Esophagus muscularis mucosa (tissue), 4 donors: ENCODE measurements around the gene HECTD4. TPM values are rescaled to one million over a fixed set of nuclear protein-coding genes. Genes with fewer than 3 reads are reported as not detected.
A peak's percentile ranks its signal among the peaks of the same experiment; 100 is the strongest.

Experiments used
- DNase-seq: peaks from one replicate; pipeline ENCODE4 v3.0.0-alpha.2; 2017; ENCODE audit errors: extremely low spot score
- H3K27ac ChIP-seq, 4 donors: fragments of 200-600 bp; sonication (generic); replicated peaks in 1 of 4; 1 replicate in 3 of 4; 2 replicates in 1 of 4; pipeline ENCODE4 v1.5.1; 2016 to 2019; ENCODE audit warnings: mild to moderate bottlenecking in 1 of 4
- H3K27me3 ChIP-seq, 4 donors: fragments of 200-600 bp; sonication (generic); one replicate each; pipeline versions ENCODE4 v1.5.1 to v1.6.0; 2016 to 2019
- H3K36me3 ChIP-seq, 4 donors: fragments of 200-600 bp; sonication (generic); one replicate each; pipeline ENCODE4 v1.5.1; 2016 to 2019
- H3K4me1 ChIP-seq, 4 donors: fragments of 200-600 bp; sonication (generic); one replicate each; pipeline ENCODE4 v1.5.1; 2016 to 2019
- H3K4me3 ChIP-seq, 4 donors: fragments of 200-600 bp; sonication (generic); 1 replicate in 2 of 4; 2 replicates in 2 of 4; pipeline ENCODE4 v1.5.1; 2016 to 2019; ENCODE audit warnings: mild to moderate bottlenecking in 4 of 4, moderate library complexity in 1 of 4
- H3K9me3 ChIP-seq, 4 donors: fragments of 200-600 bp; sonication (generic); 1 replicate in 3 of 4; 2 replicates in 1 of 4; pipeline ENCODE4 v1.5.1; 2016 to 2019
- EP300 ChIP-seq: sonication (generic); formaldehyde crosslinking; IDR thresholded peaks from one replicate; pipeline ENCODE4 v1.6.1; 2017; ENCODE audit warnings: antibody characterized with exemption
- POLR2A ChIP-seq: fragments of 450-650 bp; IDR thresholded peaks from one replicate; pipeline ENCODE4 v1.6.1; 2017; ENCODE audit warnings: antibody characterized with exemption, moderate library complexity, mild to moderate bottlenecking, low read depth
- POLR2AphosphoS5 ChIP-seq, 2 donors: sonication (generic); formaldehyde crosslinking; IDR thresholded peaks; one replicate each; pipeline ENCODE4 v1.6.1; 2017; ENCODE audit warnings: antibody characterized with exemption in 2 of 2
- WGBS: methylation state at CpG from one replicate; pipeline ENCODE4 v1.1.5; 2018; 5-methylcytosine and 5-hydroxymethylcytosine counted together
- intact Hi-C: fragments of 100-400 bp; cut with DNase I; formaldehyde crosslinking; loops from one replicate; pipeline ENCODE4 v1.15.1; 2023
- total RNA-seq, 4 donors: library from RNA; depleted of rRNA; stranded (reverse); fragments of >200 nt; gene quantifications; one replicate each; pipeline versions ENCODE4 v1.1.0 to v1.2.1, GENCODE V29; 2016
- TF ChIP-seq, protein P1 (sequence below), 3 experiments: fragments of 200-600 bp in 2 of 3; fragments of 450-650 bp in 1 of 3; sonication (generic) in 2 of 3; IDR thresholded peaks; one replicate each; pipeline ENCODE4 v1.5.1; 2017 to 2019; ENCODE audit warnings: antibody characterized with exemption in 3 of 3, mild to moderate bottlenecking in 2 of 3, moderate library complexity in 1 of 3

Gene HECTD4
- total RNA-seq, 4 donors from 2014 or later: 27.3 to 59.3 (median 44.9) TPM

DNA sequence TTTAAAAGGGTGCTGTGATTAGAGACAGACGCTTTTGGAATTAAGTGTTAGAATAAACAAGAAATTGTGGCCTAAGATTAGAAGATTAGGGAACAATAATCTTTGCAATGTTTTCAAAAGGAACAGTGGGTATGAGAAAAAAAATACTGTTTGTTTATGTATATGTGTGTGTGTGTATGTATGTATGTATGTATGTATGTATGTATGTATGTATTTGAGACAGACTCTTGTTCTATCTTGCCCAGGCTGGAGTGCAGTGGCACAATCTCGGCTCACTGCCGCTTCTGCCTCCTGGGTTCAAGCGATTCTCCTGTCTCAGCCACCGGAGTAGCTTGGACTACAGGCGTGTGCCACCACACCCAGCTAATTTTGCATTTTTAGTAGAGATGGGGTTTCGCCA lies 175.3 kb downstream of the HECTD4 start:
- Histone ChIP-seq H3K4me1 (no peaks in the 10 kb centered on the region), H3K9me3 (no peaks in the 10 kb centered on the region), H3K4me3 (no peak overlapping the region), H3K27ac (no peak overlapping the region), H3K36me3 (peaks cover 77 to 100% (median 93%) of the 10 kb centered on the region in 4 donors), H3K27me3 (no peaks in the 10 kb centered on the region)
- TF ChIP-seq POLR2AphosphoS5 (IDR thresholded peaks at IDR 0.05) (no peak), EP300 (no peak), POLR2A (no peak)
- TF ChIP-seq, protein P1, sequence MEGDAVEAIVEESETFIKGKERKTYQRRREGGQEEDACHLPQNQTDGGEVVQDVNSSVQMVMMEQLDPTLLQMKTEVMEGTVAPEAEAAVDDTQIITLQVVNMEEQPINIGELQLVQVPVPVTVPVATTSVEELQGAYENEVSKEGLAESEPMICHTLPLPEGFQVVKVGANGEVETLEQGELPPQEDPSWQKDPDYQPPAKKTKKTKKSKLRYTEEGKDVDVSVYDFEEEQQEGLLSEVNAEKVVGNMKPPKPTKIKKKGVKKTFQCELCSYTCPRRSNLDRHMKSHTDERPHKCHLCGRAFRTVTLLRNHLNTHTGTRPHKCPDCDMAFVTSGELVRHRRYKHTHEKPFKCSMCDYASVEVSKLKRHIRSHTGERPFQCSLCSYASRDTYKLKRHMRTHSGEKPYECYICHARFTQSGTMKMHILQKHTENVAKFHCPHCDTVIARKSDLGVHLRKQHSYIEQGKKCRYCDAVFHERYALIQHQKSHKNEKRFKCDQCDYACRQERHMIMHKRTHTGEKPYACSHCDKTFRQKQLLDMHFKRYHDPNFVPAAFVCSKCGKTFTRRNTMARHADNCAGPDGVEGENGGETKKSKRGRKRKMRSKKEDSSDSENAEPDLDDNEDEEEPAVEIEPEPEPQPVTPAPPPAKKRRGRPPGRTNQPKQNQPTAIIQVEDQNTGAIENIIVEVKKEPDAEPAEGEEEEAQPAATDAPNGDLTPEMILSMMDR (IDR thresholded peaks at IDR 0.05): no peak
- DNase-seq: no peak
- WGBS: 97% methylated on average over 7 of the region's 7 CpGs
- intact Hi-C loops: no loop called here

DNA sequence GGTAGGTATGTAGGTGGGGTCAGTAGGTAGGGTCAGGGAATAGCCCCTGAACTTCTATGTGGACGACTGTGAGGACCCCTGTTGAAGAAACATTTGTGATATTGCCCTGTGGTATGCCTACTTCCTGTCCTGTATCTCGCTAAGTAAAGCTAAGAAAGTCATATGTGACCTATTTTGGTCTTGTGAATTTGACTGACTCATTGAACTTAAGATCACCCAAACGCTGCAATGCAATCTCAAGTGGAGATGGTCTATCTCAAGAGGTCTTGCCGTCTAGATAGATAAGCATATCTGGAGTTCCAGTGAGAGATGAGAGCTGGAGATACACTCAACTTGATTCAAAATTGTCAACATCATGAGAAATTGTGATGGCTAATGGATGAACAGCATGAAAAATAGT lies 183.1 kb downstream of the HECTD4 start:
- intact Hi-C loops: loop anchor here (10.0 kb wide), 1 partner anchor 186 kb away; the partner anchor contains the start of gene HECTD4

DNA sequence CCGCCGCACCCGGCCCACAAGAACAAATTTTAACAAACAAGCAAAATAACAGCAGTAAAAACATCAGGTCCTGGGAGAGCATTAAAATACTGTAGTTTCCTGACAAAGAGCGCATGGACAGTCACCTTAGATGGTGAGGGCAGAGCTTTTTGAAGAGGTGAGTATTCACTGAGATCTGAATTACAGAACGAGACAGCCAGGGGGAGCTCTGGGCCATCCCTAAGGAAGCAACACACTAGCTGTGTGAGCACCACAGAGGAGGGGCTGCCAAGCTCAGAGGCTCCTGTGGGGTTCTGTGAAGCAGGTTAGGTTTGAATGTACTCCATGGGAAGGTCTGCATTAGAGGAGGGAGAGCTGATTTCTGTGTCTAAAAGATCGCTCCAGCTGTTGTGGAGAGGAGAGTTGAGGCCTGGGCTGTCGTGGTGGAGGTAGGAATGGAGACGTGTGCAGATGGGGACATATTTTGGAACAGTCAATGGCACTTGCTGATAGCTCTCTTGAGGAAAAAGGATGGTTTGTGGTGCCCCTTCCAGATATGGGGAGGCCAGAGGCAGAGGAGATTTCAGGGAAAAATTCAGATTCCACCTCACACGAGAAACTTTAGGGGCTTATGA lies 184.0 kb downstream of the HECTD4 start:
- TF ChIP-seq, protein P1 (IDR thresholded peaks at IDR 0.05): peak; percentile 28 to 53 (median 33)
- no peak for TF ChIP-seq EP300
- TF ChIP-seq POLR2A: no peak
- no peak for TF ChIP-seq POLR2AphosphoS5 (IDR thresholded peaks at IDR 0.05)
- H3K27ac ChIP-seq: no peak overlapping the region
- H3K4me3 ChIP-seq: no peak overlapping the region
- WGBS: 84% methylated on average over 9 of the region's 9 CpGs
- H3K9me3 ChIP-seq: no peaks in the 10 kb centered on the region
- intact Hi-C loops: loop anchor here (10.0 kb wide), 1 partner anchor 187 kb away; the partner anchor contains the start of gene HECTD4
- no peaks in the 10 kb centered on the region for H3K4me1 ChIP-seq
- DNase-seq: no peak
- H3K27me3 ChIP-seq: no peaks in the 10 kb centered on the region
- peaks cover 36 to 99% (median 84%) of the 10 kb centered on the region in 4 donors for H3K36me3 ChIP-seq

More for the DNA sequence above, 183.1 kb downstream of the HECTD4 start:
- Histone ChIP-seq H3K4me3 (no peak overlapping the region), H3K9me3 (no peaks in the 10 kb centered on the region), H3K27me3 (no peaks in the 10 kb centered on the region), H3K36me3 (peaks cover 36 to 99% (median 84%) of the 10 kb centered on the region in 4 donors), H3K4me1 (no peaks in the 10 kb centered on the region), H3K27ac (no peak overlapping the region)
- no peak for DNase-seq
- WGBS: 75% methylated on average over 4 of the region's 4 CpGs
- TF ChIP-seq POLR2A (no peak), POLR2AphosphoS5 (IDR thresholded peaks at IDR 0.05) (no peak)
- TF ChIP-seq, protein P1 (IDR thresholded peaks at IDR 0.05): no peak

DNA sequence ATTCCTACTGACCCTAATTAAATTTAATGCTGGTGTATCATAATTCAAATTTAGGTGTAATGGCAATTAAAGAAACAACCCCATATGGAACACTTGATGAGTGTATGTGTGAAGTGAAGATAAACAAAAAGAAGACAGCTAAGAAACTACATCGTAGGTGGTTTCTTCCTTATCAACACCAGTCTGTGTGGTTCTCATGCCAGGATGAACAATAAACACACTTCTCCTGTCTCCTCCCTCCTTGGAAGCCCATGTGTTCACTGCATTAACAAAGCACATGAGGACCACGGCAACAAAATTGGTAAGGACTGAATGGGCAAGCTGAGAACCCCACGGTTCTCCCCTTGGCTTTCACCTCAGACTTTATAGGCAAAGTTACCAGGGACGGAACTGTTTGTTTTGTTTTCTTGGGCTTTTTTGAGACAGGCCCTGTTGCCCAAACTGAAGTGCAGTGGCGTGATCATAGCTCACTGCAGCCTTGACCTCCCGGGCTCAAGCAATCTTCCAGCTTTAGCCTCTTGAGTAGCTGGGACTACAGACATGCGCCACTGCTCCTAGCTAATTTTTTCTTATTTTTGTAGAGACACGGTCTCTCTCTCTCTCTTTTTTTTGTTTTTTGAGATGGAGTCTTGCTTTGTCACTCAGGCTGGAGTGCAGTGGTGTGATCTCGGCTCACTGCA lies 185.9 kb downstream of the HECTD4 start:
- WGBS: 84% methylated on average over 9 of the region's 9 CpGs
- no peak for DNase-seq
- Histone ChIP-seq H3K9me3 (no peaks in the 10 kb centered on the region), H3K36me3 (peaks cover 43 to 99% (median 93%) of the 10 kb centered on the region in 4 donors), H3K27ac (no peak overlapping the region), H3K27me3 (no peaks in the 10 kb centered on the region), H3K4me3 (no peak overlapping the region), H3K4me1 (peaks cover 1 to 13% (median 9%) of the 10 kb centered on the region in 4 donors)
- TF ChIP-seq POLR2A: no peak
- intact Hi-C loops: loop anchor here (10.0 kb wide), 1 partner anchor 188 kb away; the partner anchor contains the start of gene HECTD4

DNA sequence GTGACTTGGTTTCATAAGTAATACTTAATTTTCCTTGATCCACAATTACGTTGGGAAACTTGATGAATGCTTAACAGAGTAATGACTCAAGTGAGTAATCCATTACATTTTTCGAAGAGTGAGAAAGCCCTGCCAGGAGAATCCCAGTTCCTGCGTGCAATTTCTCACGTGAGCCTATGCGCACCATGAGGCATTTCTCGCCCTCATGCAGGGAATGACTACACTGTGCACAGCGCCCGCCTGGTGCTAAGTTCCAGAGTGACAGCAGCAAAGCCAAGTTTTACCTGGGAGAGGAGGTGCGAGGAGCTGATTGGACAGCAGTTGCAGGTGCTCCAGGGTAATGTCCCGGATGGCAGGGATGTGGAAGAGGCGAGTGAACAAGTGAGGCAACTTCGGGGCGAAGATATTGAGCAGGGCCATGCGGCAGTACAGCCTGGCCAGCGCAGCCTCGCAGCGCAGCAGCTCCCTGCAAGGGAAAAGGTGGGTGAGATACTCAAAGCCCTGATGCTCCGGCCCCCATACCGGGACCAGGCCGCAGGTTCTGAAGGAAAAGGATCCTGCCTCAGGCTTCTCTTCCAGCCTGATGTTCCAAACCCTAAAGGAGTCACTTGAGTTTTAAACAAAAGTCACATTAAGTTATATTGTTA lies 187.5 kb downstream of the HECTD4 start:
- no peak for TF ChIP-seq POLR2A
- TF ChIP-seq EP300: no peak
- TF ChIP-seq, protein P1 (IDR thresholded peaks at IDR 0.05): no peak
- TF ChIP-seq POLR2AphosphoS5 (IDR thresholded peaks at IDR 0.05): no peak
- Histone ChIP-seq H3K27me3 (no peaks in the 10 kb centered on the region), H3K27ac (no peak overlapping the region), H3K4me3 (no peak overlapping the region), H3K9me3 (no peaks in the 10 kb centered on the region), H3K36me3 (peaks cover 47 to 98% (median 94%) of the 10 kb centered on the region in 4 donors), H3K4me1 (peaks cover 8 to 18% (median 13%) of the 10 kb centered on the region in 4 donors)
- intact Hi-C loops: loop anchor here (10.0 kb wide), 1 partner anchor 190 kb away; the partner anchor contains the start of gene HECTD4
- WGBS: 95% methylated on average over 20 of the region's 20 CpGs
- no peak for DNase-seq
